Esophagus squamous epithelium (tissue), 4 donors: ENCODE results near the gene FAM3D.

ENCODE experiments used
- CTCF ChIP-seq, 6 experiments: fragments of 450-650 bp in 4 of 6; fragments of 200-600 bp in 2 of 6; sonication (generic) in 2 of 6; IDR thresholded peaks; one replicate each; pipeline ENCODE4 v1.5.1; 2016 to 2019; ENCODE audit warnings: antibody characterized with exemption in 6 of 6, mild to moderate bottlenecking in 4 of 6, moderate library complexity in 4 of 6
- POLR2A ChIP-seq, 4 donors: fragments of 450-650 bp; IDR thresholded peaks; one replicate each; pipeline ENCODE4 v1.6.1; 2017; ENCODE audit warnings: antibody characterized with exemption in 4 of 4, mild to moderate bottlenecking in 4 of 4, moderate library complexity in 3 of 4

GRCh38 chr3:58688574-58688973 is 22.0 kb upstream of the FAM3D start:
- no peak for TF ChIP-seq CTCF (IDR thresholded peaks at IDR 0.05)
- TF ChIP-seq POLR2A (IDR thresholded peaks at IDR 0.05) = no peak
